Left ventricle myocardium superior (tissue), 1 donor: ENCODE measurements around the gene GLP1R. TPM values are rescaled to one million over a fixed set of nuclear protein-coding genes. Genes with fewer than 3 reads are reported as not detected.

Source experiments
- ATAC-seq: fragments of 200-7000 bp; cut with Tn5 transposase; one replicate; pipeline ENCODE4 v1.9.1; 2020; ENCODE audit warnings: mild to moderate bottlenecking, moderate library complexity
- DNase-seq: peaks from one replicate; pipeline ENCODE4 v3.0.0-alpha.2; 2020
- intact Hi-C: fragments of 100-400 bp; cut with micrococcal nuclease; formaldehyde crosslinking; loops from one replicate; pipeline ENCODE4 v1.11.0; 2022
- long read RNA-seq: library from polyadenylated mRNA; unstranded; transcript quantifications from one replicate; pipeline ENCODE4 v2.0.0, GENCODE V29; 2021
- total RNA-seq: library from RNA; stranded (reverse); fragmentation: NEBNext Ultra II Directional; extraction: Animal tissue kit (Norgen Biotek cat#: 25700); gene quantifications from one replicate; pipeline ENCODE4 v1.2.1, GENCODE V29; 2021
- donor health status: DM: no; HTN: yes; CAD: no; lungs with severe emphysema.

The GLP1R gene
- 11.6 TPM for total RNA-seq
- long read RNA-seq, partial matches to known transcripts = 2 of 10 reads
- long read RNA-seq, other reads (novel, unspliced or antisense) = 7 of 10 reads

DNA sequence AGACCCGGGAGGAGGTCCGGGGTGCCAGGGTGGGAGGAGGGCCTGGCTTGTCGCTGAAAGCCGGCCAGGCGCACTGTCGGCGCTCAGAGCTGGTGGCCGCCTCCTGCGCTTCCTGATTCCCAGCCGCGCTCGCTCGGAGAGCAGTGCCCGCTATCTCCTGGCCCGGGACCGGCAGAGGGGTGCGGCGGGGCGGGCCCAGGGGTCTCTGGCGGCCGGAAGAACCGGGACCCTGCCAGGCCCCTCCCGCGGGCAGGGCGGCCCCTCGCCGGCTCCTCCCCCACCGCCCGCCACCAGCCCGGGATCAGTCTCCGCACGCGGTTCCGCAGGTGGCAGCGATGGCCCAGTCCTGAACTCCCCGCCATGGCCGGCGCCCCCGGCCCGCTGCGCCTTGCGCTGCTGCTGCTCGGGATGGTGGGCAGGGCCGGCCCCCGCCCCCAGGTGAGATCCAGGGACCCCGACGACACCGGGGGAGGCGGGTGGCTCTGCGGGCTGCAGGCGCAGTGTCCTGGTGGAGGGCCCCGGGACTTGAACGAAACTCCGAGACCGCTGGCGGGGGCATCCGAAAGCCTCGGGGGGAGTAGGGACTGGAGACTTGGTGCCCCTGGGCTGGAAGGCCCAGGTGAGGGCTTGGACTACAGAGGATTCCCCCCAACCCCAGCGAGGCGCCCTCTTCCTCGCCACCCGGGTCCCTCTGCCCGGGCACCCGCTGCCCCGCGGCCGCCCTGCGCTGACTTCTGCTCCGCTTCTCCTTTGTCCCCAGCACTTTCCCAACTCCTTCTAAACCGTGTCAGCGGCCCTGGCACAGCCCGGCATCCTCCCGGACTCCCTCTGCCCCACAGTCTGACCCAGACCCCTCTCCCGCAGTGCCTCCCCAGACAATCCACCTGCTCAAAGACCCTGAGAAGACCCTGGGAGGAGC, at the start of gene GLP1R:
TSS of gene GLP1R (plus strand) at position 301 of the 919 bp plus-strand sequence. CDS start at position 361, 60 bp downstream.
- DNase-seq (peak; percentile 64), ATAC-seq (peak; percentile 86)
- intact Hi-C loops = no loop called here

- ATAC-seq (no peak), DNase-seq (no peak)
- intact Hi-C loops = no loop called here
These were observed 45.5 kb upstream of the GLP1R start for GRCh38 chr6:39003072-39003471.

DNA sequence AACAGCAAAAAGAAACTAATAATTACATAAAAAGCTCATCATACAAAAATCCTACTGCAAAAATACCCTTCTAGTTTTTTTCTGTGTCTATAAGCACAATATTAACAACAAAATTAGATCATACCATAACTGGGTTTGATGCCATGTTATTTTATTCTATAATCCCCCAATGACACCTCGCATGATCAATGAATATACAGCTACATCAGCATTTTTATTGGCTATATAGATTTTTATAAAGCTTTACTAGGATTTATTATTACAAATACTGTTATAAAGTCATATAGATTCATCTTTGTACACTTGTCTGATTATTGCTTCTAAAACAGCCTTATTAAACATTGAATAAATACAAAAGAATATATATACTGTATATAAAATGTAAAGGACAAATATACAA, 45.1 kb upstream of the GLP1R start:
- intact Hi-C loops = no loop called here
- ATAC-seq (no peak), DNase-seq (no peak)

GRCh38 chr6:39004801-39005200, 43.8 kb upstream of the GLP1R start:
- intact Hi-C loops = no loop called here
- no peak for DNase-seq
- ATAC-seq = no peak

DNA sequence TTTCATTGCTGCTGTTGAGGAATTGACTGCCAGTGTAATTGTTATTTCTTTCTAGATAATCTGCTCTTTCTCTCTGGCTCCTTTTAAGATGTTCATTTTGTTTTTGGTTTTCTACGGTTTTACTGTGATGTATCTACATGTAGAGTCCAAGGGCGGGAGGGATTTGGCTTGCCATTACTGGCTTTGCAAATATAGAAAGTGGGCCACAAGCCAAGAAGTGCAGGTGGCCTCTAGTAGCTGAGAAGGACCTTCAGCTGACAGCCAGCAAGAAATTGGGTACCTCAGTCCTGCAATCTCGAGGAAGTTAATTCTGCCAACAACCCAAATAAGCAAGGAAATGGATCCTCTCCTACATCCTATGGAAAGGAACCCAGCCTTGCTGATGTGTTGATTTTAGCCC, 42.8 kb upstream of the GLP1R start:
- DNase-seq (no peak), ATAC-seq (peak; percentile 43)
- intact Hi-C loops = no loop called here

DNA sequence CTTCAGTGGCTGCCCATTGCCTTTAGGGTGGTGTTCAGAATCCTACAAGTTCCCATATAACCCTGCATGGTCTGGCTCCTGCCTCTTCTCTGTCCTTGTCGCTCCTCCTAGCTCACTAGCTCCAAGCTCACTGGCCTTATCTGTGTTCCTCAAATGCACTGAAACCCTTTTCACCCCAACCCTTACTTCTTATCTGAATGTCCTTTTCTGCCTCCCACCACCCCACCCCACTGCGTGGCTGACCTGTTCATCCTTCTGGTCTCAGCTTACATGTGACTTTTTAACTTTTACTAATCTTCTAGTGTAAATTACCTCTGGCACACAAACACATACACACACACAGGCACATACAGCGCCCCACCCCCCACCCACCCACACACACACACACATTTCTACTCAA, 41.0 kb upstream of the GLP1R start:
- peak; percentile 38 for ATAC-seq
- DNase-seq = no peak
- intact Hi-C loops = no loop called here

GRCh38 chr6:39008737-39009136, 39.8 kb upstream of the GLP1R start:
- intact Hi-C loops = no loop called here
- ATAC-seq (no peak), DNase-seq (no peak)

GRCh38 chr6:39009476-39009875, 39.1 kb upstream of the GLP1R start:
- DNase-seq (no peak), ATAC-seq (peak; percentile 57)
- intact Hi-C loops = no loop called here

DNA sequence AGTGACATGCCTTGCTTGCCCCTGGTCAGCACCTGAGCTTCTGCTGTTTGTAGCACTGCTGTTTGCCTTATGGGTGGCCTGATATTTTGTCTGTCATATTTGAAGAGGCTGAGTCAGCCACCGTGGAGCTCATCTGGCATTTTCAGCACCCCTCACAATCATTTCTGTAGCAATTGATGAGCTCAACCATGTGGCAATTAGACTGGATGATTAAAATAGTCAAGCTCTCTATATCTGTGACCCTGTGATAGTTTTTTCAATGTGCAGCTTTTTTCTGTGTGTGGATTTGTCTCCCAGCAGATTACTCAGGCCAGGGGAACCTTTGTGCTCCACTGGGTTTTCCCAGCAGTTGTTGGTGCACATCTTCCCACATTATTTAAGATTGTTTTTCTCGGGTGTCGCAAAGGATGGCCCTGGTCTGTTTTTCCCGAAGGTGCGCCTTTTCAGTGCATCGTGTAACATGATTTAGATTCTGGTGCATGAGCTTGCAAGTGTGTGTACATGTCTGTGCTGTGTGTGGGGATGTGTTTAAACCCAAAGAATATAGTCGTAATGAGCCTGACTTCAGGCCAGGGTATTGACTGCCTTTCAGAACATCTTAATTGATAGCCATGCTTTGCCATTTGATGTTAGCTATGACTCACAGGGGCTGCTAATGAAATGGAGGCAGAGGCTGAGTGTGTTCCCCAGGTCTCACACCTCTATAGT, 31.6 kb upstream of the GLP1R start:
- ATAC-seq = no peak
- no peak for DNase-seq
- intact Hi-C loops = no loop called here

GRCh38 chr6:39017547-39017880, 31.1 kb upstream of the GLP1R start:
- intact Hi-C loops = no loop called here
- DNase-seq (no peak), ATAC-seq (no peak)

GRCh38 chr6:39018103-39018502, 30.5 kb upstream of the GLP1R start:
- peak; percentile 95 for ATAC-seq
- intact Hi-C loops = no loop called here

GRCh38 chr6:39020136-39020535, 28.4 kb upstream of the GLP1R start:
- ATAC-seq = no peak
- no peak for DNase-seq
- intact Hi-C loops = no loop called here

More at GRCh38 chr6:39018103-39018502, 30.5 kb upstream of the GLP1R start:
- DNase-seq = no peak

DNA sequence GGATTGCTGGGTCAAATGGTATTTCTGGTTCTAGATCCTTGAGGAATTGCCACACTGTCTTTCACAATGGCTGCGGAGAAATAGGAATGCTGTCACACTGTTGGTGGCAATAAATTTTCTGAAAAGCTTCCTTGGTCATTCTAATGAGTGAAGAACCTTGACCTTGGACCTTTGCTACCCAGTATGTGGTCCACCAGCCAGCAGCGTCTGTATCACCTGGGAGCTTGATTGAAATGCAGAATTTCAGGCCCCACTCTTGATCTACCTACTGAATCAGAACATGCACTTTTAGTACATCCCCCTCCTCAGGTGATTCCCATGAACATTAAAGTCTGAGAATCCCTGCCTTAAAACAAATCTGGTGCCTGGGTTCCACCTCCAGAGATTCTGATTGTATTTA, 27.5 kb upstream of the GLP1R start:
- DNase-seq = no peak
- ATAC-seq = no peak
- intact Hi-C loops = no loop called here

DNA sequence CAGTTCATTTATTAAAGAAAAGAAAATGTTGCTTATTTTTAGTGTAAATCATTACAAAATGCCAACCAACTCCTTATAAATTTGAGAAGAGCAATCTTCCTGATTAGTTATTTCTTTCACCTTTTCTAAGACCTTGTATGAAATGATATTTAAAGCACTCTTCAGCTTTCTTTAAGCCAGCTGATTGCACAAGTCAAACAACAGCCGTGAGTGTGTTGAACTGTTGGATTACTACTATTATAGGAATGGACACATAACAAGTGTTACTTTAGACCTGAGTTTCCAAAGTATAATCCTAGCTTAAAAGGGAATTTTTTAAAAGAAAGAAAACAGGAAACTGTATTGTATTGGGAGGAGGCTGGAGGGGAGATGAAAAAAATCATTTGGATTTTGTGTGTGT, 26.8 kb upstream of the GLP1R start:
- DNase-seq (no peak), ATAC-seq (no peak)
- intact Hi-C loops = no loop called here

DNA sequence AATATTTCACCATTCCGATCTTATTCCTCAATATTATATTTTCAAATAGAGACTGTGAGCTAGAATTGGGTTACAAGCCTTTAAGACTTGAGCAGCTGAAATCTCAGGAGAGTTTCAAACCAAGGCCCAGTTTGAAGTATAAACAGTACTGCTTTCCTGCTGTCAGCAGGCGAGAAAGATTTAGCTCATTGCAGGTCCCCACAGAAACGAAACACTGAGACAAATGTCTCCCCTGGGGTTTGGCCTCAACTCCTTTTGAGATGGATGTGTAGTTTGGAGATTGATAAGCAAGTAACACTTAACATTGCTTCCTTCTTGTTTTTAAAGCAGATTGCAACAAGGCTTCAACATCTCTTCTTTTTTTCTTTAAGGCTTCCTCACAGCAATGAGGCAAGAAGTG, 22.4 kb upstream of the GLP1R start:
- ATAC-seq (no peak), DNase-seq (no peak)
- intact Hi-C loops = no loop called here

DNA sequence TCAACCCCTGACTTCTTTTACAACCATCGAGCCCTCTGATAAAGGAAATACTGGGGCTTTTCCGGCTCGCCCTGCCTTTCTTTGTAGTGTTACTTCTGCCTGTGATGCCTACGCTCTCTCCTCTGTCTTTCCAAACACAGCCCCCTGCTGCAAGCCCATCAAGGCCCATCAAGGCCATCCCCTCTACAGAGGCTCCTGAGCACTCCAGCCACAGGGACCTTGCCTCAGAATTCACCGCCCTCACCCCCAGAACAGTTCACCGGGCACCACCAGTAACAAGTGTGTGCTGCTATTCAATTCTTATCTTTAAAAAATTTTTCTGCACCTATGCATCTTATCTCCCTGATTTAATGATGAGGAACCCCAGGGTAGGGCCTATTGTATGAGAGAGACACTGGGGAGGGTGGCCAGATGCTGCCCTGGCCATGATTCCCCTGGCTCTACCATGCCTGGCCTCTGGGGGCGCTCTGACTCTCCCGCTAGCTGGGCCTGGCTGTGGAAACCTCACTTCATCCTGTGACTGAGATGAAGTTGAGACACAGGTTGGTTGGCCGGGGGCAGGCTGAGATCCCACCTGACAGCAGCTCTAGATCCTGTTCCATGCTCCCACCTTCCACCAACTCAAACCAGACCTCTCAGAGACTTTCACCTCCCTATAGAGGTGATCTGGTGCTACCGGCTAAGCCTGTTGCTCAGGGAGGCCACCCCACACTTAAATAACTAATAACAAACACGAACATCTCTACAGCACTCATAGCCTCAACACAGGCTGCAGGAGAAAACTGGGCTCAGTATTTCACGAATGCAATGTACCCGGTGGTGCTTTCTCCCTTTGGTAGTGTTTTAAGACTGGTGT, 19.2 kb upstream of the GLP1R start:
- DNase-seq (peak; percentile 56), ATAC-seq (peak; percentile 39)
- intact Hi-C loops = no loop called here

- ATAC-seq (no peak), DNase-seq (no peak)
- intact Hi-C loops = no loop called here
These were observed 12.9 kb upstream of the GLP1R start for GRCh38 chr6:39035681-39036080.

- intact Hi-C loops = no loop called here
- ATAC-seq = no peak
- DNase-seq = no peak
These were observed 11.5 kb upstream of the GLP1R start for GRCh38 chr6:39037082-39037508.

DNA sequence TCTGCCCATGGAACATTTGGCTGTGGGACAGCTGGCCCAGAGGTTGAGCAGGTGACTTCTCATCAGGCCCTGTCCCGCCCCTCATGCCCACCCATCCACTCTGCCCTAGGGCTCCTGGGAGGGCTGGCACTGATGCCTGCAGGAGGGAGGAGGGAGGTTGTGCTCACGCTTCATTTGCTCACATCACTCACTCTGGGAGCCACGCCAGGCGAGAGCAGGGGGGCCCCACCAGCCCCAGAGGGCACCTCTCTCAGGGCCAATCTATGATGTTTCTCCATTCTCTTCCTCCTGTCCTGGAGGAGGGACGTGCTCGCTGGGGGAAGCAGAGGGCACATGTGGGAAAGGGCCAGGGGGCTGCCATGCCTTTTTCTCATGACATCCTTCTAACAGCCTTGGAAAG, 10.9 kb upstream of the GLP1R start:
- ATAC-seq = peak; percentile 92
- peak; percentile 70 for DNase-seq
- intact Hi-C loops = no loop called here
